Kidney epithelial cell (primary cell): ENCODE data around the gene NFYC. TPM values are rescaled to one million over a fixed set of nuclear protein-coding genes. Genes with fewer than 3 reads are reported as not detected.
A peak's percentile ranks its signal among the peaks of the same experiment; 100 is the strongest.

Experiments
- DNase-seq: peaks from one replicate; pipeline ENCODE4 v3.0.0-alpha.2; 2010; ENCODE audit warnings: low read depth
- H3K27me3 ChIP-seq: 2 replicates; pipeline ENCODE4 v1.6.0; 2011; ENCODE audit warnings: low read length; ENCODE audit not compliant: control insufficient read depth, insufficient read depth
- H3K36me3 ChIP-seq: 2 replicates; pipeline ENCODE4 v1.5.1; 2011; ENCODE audit warnings: low read length; ENCODE audit not compliant: control insufficient read depth, insufficient read depth
- H3K4me3 ChIP-seq: 2 replicates; pipeline ENCODE4 v1.5.1; 2011; ENCODE audit warnings: low read depth, mild to moderate bottlenecking, control low read depth, low read length
- total RNA-seq: library from RNA; depleted of rRNA; stranded (reverse); fragments of >200 nt; gene quantifications from 2 replicates; pipeline ENCODE4 v1.2.3, GENCODE V29; 2015
- TF ChIP-seq, protein P1 (sequence below): IDR thresholded peaks from 2 replicates; pipeline ENCODE4 v1.5.1; 2011; ENCODE audit warnings: mild to moderate bottlenecking, moderate library complexity, low read length, control low read depth, inconsistent platforms; ENCODE audit not compliant: insufficient read depth, poor library complexity, severe bottlenecking

NFYC gene
- total RNA-seq, 1 donor from 2014 or later, result 44.4 TPM

- Histone ChIP-seq H3K36me3 (no peaks in the 10 kb centered on the region), H3K27me3 (no peaks in the 10 kb centered on the region)
- DNase-seq, result no peak
Measured at GRCh38 chr1:40732756-40733301, 41.3 kb downstream of the NFYC start.

DNA sequence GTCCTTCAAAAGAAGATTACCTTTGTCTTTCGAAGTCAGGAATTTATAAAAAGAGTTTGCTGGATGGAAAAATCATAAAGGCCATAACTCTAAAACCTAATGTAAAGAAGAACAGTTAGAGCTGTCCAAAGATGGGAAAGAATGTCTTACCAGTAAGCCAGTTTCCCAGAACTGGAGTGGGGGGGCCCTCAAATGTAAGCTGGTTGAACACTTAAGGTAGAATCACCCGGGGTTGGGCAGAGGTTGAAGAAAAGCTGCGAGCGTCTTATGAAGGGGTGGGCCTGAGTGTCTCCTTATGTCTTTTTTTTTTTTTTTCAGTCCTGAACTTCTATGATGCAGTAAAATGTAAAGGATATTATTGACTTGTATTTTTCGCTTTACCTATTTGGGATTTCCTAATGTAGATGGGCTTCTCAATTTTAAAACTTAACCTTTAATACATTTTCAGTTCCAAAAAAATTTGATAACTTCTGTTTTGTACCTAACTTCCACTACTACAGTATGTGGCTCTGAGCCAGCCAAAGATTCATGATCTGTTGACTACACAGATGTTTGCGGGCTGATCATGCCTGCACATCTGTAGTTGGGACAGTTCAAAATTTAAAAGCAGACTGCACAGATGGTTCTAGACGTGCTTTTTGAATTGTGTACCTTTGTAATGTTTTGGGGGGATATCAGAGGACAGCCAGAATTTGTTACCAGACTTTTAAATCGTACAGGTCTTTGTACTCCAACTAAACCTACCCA, 43.6 kb downstream of the NFYC start:
- TF ChIP-seq, protein P1, sequence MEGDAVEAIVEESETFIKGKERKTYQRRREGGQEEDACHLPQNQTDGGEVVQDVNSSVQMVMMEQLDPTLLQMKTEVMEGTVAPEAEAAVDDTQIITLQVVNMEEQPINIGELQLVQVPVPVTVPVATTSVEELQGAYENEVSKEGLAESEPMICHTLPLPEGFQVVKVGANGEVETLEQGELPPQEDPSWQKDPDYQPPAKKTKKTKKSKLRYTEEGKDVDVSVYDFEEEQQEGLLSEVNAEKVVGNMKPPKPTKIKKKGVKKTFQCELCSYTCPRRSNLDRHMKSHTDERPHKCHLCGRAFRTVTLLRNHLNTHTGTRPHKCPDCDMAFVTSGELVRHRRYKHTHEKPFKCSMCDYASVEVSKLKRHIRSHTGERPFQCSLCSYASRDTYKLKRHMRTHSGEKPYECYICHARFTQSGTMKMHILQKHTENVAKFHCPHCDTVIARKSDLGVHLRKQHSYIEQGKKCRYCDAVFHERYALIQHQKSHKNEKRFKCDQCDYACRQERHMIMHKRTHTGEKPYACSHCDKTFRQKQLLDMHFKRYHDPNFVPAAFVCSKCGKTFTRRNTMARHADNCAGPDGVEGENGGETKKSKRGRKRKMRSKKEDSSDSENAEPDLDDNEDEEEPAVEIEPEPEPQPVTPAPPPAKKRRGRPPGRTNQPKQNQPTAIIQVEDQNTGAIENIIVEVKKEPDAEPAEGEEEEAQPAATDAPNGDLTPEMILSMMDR, result no peak
- no peak for DNase-seq
- H3K27me3 ChIP-seq, result no peaks in the 10 kb centered on the region

More at GRCh38 chr1:40732756-40733301, 41.3 kb downstream of the NFYC start:
- TF ChIP-seq, protein P1, result no peak
- H3K4me3 ChIP-seq, result no peak overlapping the region

DNA sequence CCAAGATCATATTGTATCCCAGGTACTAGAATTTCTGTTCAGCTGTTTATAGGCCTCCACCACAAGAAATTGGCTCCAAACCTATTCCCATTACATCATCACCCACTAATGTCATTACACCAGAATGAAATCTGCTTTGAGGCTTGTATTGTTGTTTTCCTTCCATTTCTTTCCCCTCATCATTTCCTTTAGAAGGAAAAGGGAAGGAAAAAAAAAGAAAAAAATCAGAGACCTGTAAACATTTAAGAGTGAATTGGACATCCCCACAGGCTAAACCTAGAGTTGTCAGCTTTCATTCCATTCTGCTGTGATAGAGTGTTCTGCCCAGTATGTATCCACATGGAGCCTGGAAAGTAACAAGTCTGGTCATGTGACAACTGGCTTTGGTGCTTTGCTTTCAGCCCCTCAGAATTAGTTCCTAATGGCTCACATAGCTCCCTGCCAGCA, 44.6 kb downstream of the NFYC start:
- no peaks in the 10 kb centered on the region for H3K27me3 ChIP-seq
- TF ChIP-seq, protein P1, result no peak
- no peaks in the 10 kb centered on the region for H3K36me3 ChIP-seq
- peak; percentile 62 for DNase-seq
- H3K4me3 ChIP-seq, result no peak overlapping the region

More for the DNA sequence above, 43.6 kb downstream of the NFYC start:
- Histone ChIP-seq H3K36me3 (no peaks in the 10 kb centered on the region), H3K4me3 (no peak overlapping the region)

- Histone ChIP-seq H3K27me3 (no peaks in the 10 kb centered on the region), H3K36me3 (no peaks in the 10 kb centered on the region), H3K4me3 (no peak overlapping the region)
- TF ChIP-seq, protein P1, result no peak
- no peak for DNase-seq
Measured at GRCh38 chr1:40738831-40739230, 47.3 kb downstream of the NFYC start.

- H3K27me3 ChIP-seq, result no peaks in the 10 kb centered on the region
- no peaks in the 10 kb centered on the region for H3K36me3 ChIP-seq
Measured at GRCh38 chr1:40739455-40740008, 48.0 kb downstream of the NFYC start.

More at GRCh38 chr1:40739455-40740008, 48.0 kb downstream of the NFYC start:
- H3K4me3 ChIP-seq, result no peak overlapping the region
- DNase-seq, result no peak
- TF ChIP-seq, protein P1, result no peak
